Activated CD4-positive, alpha-beta T cell treated with anti-CD3 and anti-CD28 coated beads for 1 hour (primary cell): Measurements from ENCODE around the gene TRAM1L1.

Experiments used
- DNase-seq: peaks from one replicate; pipeline ENCODE4 v3.0.0-alpha.2; 2020

The TRAM1L1 gene

GRCh38 chr4:117084866-117085701 is at the start of gene TRAM1L1:
TSS of gene TRAM1L1 (minus strand) at chr4:117085576. CDS start at chr4:117085393, 183 bp downstream.
- no peak for DNase-seq

GRCh38 chr4:117134386-117134785 is 49.0 kb upstream of the TRAM1L1 start:
- DNase-seq, result no peak

GRCh38 chr4:117096886-117097285 is 11.5 kb upstream of the TRAM1L1 start:
- DNase-seq, result no peak

DNA sequence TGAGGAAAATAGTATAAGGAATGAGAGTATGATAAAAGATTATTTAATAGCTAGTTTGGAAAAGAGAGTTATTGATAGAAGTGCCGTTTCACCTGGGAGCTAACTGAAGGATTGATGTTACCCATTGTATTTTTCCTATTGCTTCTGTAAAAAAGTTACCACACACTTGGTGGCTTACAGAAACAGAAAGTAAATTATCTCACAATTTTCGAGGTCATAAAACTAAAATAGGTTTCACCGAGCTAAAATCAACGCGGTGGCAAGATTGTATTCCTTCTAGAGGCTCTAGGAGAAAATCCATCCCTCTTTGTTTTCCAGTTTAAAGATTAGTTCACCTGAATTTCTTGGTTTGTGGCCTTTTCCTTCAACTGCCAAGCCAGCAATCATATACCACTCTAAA is 11.1 kb upstream of the TRAM1L1 start:
- DNase-seq, result no peak

- no peak for DNase-seq
These were observed 8.2 kb upstream of the TRAM1L1 start for GRCh38 chr4:117093571-117093970.

DNA sequence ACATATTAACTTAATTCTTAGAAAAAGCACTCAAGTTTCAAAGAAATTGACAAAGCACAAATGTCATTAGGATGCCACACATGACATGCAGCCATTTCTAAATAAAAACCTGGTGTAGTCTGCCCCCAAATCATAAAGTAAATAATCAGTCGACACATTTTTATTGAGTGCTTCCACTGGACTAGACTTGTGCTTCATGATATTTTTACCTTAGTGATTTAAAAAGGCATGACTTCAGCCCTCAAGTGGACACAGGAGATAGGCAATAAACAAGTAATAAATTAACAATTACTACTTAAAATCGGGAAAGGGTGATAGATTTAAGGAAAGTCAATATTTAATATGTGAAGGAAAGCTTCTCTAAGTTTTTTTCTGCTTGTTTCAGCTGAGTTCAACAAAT is 7.6 kb downstream of the TRAM1L1 start:
- DNase-seq, result no peak

DNA sequence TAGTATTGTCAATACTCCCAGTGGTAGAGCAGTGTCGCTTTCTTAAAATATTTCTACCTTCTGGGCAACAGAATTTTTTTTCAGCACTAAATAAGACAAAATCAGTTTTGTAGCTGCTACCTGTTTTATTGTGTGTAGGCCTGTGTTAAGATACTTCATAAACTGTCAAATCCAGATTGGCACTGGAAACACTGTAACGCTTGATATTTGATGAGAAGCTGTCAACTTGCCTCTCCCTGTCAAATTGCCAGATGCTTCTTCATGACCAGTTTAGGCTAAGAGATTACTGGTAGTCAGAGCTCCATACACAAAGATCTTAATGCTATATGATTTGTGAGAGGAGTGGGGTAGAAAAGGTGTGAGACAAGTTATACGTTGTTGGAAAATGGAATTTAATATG is 17.3 kb downstream of the TRAM1L1 start:
- no peak for DNase-seq

DNA sequence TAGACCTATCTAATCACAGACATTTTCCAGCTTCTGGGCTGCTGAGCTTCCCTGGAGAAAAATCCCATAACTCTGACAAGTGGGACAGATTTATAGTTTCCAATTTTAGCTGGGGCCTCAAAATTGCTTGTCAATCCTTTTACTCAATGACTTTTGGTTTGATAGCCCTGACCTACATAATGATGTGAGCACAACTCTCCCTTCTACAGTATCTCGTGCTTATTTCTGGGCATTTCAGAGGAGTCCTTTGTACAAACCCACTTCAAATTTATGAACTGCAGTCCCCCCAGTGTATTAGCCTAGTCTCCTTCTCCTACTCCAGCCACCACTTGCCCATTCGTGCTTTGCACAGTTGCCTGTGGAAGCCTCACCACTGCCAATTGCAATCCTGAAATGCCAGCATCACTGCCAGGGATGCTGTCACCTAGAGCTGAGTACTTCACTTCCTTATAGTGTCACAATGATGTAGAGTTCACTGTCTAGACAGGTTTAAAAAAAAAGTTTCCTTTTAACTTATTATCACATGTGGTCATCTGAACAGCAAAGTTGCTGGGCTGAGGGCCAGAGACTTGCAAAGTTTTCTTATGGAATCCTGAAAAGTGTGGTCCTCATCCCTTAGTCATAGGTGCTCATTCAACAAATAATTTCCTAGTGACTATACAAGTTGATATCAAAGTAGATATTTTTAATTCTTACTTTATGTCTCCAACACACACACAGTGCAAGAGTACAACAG is 21.2 kb downstream of the TRAM1L1 start:
- no peak for DNase-seq

- no peak for DNase-seq
These were observed 42.4 kb downstream of the TRAM1L1 start for GRCh38 chr4:117042962-117043361.
